K562 (cell line): ENCODE data around the gene ATXN1L. TPM values are rescaled to one million over a fixed set of nuclear protein-coding genes. Genes with fewer than 3 reads are reported as not detected.

Source experiments
- BMI1 ChIP-seq: fragments of 150-350 bp; IDR thresholded peaks from 2 replicates; pipeline ENCODE4 v1.6.1; 2014; ENCODE audit warnings: low read length
- CCNT2 ChIP-seq: IDR thresholded peaks from 2 replicates; pipeline ENCODE4 v1.6.1; 2011; ENCODE audit warnings: borderline replicate concordance, low read depth, mild to moderate bottlenecking, moderate library complexity, mixed read lengths, low read length; ENCODE audit not compliant: insufficient read length; ENCODE audit errors: extremely low read depth
- CTBP1 ChIP-seq: fragments of 450-650 bp; IDR thresholded peaks from 2 replicates; pipeline ENCODE4 v1.6.1; 2016; ENCODE audit warnings: borderline replicate concordance
- KDM1A ChIP-seq, 2 experiments: fragments of 450-650 bp; IDR thresholded peaks; 2 replicates each; pipeline ENCODE4 v1.6.1; 2016; ENCODE audit warnings: mild to moderate bottlenecking in 2 of 2
- LEF1 ChIP-seq: fragments of 450-650 bp; IDR thresholded peaks from 2 replicates; pipeline ENCODE4 v1.6.1; 2016; ENCODE audit warnings: mild to moderate bottlenecking
- MITF ChIP-seq: IDR thresholded peaks from 2 replicates; pipeline ENCODE4 v1.6.1; 2014; ENCODE audit warnings: antibody characterized with exemption
- NCOR1 ChIP-seq: fragments of 450-650 bp; IDR thresholded peaks from 2 replicates; pipeline ENCODE4 v1.6.1; 2016; ENCODE audit warnings: mild to moderate bottlenecking, moderate library complexity
- PCBP2 ChIP-seq: fragments of 200-400 bp; formaldehyde crosslinking; IDR thresholded peaks from 2 replicates; pipeline ENCODE4 v1.6.1; 2018; ENCODE audit warnings: low read length, low read depth, mild to moderate bottlenecking, moderate library complexity; ENCODE audit not compliant: poor library complexity, severe bottlenecking
- PTRF ChIP-seq: fragments of 450-650 bp; IDR thresholded peaks from 2 replicates; pipeline ENCODE4 v1.6.1; 2016; ENCODE audit warnings: mild to moderate bottlenecking, missing genetic modification characterization, missing compliant biosample characterization
- SAFB2 ChIP-seq: fragments of 200-400 bp; formaldehyde crosslinking; IDR thresholded peaks from 2 replicates; pipeline ENCODE4 v1.6.1; 2018; ENCODE audit warnings: borderline replicate concordance, low read length, low read depth, moderate library complexity; ENCODE audit not compliant: severe bottlenecking
- SMAD3 ChIP-seq: fragments of 450-650 bp; formaldehyde crosslinking; conservative IDR thresholded peaks from 2 replicates; pipeline ENCODE4 v1.4.0; 2020; ENCODE audit warnings: mild to moderate bottlenecking
- SRF ChIP-seq, 2 experiments: fragments of 250-450, 450-650 bp in 1 of 2; sonication (Bioruptor Pico) in 1 of 2; sonication (generic) in 1 of 2; formaldehyde crosslinking; IDR thresholded peaks; 2 replicates each; pipeline versions ENCODE4 v1.5.0 to v1.5.1; 2020 to 2022; ENCODE audit warnings: mild to moderate bottlenecking in 1 of 2, missing genetic modification reagents in 1 of 2
- ZBTB11 ChIP-seq, 3 experiments: fragments of 200-800 bp in 1 of 3; fragments of 250-450 bp in 1 of 3; fragments of 450-650 bp in 1 of 3; sonication (Bioruptor Pico) in 1 of 3; sonication (Bioruptor generic) in 1 of 3; formaldehyde crosslinking in 1 of 3; IDR thresholded peaks; 2 replicates each; pipeline versions ENCODE4 v1.6.1 to v1.8.0; 2016 to 2022; ENCODE audit warnings: mild to moderate bottlenecking in 2 of 3, missing genetic modification characterization in 2 of 3, missing compliant biosample characterization in 1 of 3, moderate library complexity in 1 of 3
- polyA plus RNA-seq, 8 experiments: library from polyadenylated mRNA; depleted of rRNA in 4 of 8; stranded (reverse) in 5 of 8; unstranded in 3 of 8; fragments of >200 nt; fragmentation: Nextera tagmentation in 2 of 8; fragmentation: Illumina TruSeq in 1 of 8; extraction: Ambion mirVana in 2 of 8; extraction: Trizol in 1 of 8; gene quantifications; 2 replicates each; pipeline versions ENCODE4 v1.2.1 to v1.2.3, GENCODE V29; 2011 to 2014; ENCODE audit warnings: inconsistent platforms in 1 of 8, missing spikeins in 1 of 8
- total RNA-seq, 7 experiments: library from RNA; depleted of rRNA in 6 of 7; stranded (reverse); fragments of >200 nt in 6 of 7; fragmentation: Illumina TruSeq in 2 of 7; extraction: Trizol in 2 of 7; gene quantifications; 2 replicates each; pipeline versions ENCODE4 v1.2.1 to v1.2.3, GENCODE V29; 2011 to 2021; ENCODE audit warnings: low replicate concordance in 1 of 7

The ATXN1L gene
- total and polyA plus RNA-seq, 9 of the 15 experiments (the other 6 are each of a cell fraction or from before 2014, with no cell fraction given): 1.4 to 11.3 (median 9.3) TPM

DNA sequence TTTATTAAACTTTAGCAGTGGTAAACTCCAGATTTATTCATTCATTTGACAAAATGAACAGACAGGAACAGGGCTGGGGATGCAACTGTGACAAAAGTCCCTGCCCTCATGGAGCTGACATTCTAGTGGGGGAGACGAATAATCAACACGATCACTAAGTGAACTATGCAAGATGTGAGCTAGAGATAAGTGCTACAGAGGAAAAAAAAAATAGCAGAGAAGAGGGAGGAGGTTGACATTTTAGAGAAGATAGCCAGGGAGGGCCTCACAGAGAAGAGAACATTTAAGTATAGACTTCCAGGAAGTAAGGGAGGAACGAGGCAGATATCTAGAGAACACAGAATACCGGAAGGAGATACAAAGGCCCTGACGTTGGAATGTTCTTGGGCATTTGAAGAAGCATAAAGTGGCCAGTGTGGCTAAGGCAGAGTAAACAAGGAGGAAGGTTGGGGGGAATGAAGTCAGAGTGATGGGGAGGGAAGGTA, 19.2 kb upstream of the ATXN1L start (continued):
- TF ChIP-seq ZBTB11 (CRISPR knock-in tag; IDR thresholded peaks at IDR 0.05) (peak in 1 of 3 experiments; percentile 80; a peak in 2 of 6 replicates), LEF1 (peak; percentile 50; the same call in 1 of the 2 replicates), SRF (CRISPR knock-in tag; IDR thresholded peaks at IDR 0.05) (no peak), KDM1A (IDR thresholded peaks at IDR 0.05) (0 out of 4 replicates have a peak, but pooled peaks of 1 of the 2 experiments have one; percentile 15), BMI1 (no peak), PTRF (tag) (no peak), SMAD3 (CRISPR knock-in tag) (no peak), MITF (no peak), NCOR1 (peak; percentile 39; the same call in 1 of the 2 replicates), PCBP2 (no peak), CTBP1 (no peak), CCNT2 (no peak), SAFB2 (no peak)
